HG03045 (cell line): ENCODE results near the gene NOS1AP.
"Not testable (repeated sequence)": the region's sequence is repeated elsewhere in the genome, so short reads cannot be mapped to it uniquely, and the experiment has no call there.

Experiments used
- ATAC-seq: cut with Tn5 transposase; IDR thresholded peaks from one replicate; pipeline ENCODE4 v1.9.1; 2021; ENCODE audit warnings: mild to moderate bottlenecking, moderate library complexity; ENCODE audit not compliant: unreplicated experiment

The NOS1AP gene

GRCh38 chr1:162396201-162396906, 326.9 kb downstream of the NOS1AP start:
- ATAC-seq, result no peak

- ATAC-seq, result no peak
These were observed 327.6 kb downstream of the NOS1AP start for GRCh38 chr1:162397039-162397448.

- ATAC-seq, result no peak
These were observed 328.6 kb downstream of the NOS1AP start for GRCh38 chr1:162397943-162398560.

- no peak for ATAC-seq
These were observed 329.6 kb downstream of the NOS1AP start for GRCh38 chr1:162398999-162399580.

- no peak for ATAC-seq
These were observed 331.4 kb downstream of the NOS1AP start for GRCh38 chr1:162400790-162401355.

- ATAC-seq, result no peak
These were observed 335.2 kb downstream of the NOS1AP start for GRCh38 chr1:162404550-162405160.

GRCh38 chr1:162405800-162406199, 336.3 kb downstream of the NOS1AP start:
- no peak for ATAC-seq

GRCh38 chr1:162406811-162407210, 337.3 kb downstream of the NOS1AP start:
- no peak for ATAC-seq

- no peak for ATAC-seq
These were observed 338.0 kb downstream of the NOS1AP start for GRCh38 chr1:162407539-162407938.

GRCh38 chr1:162412002-162412401, 342.5 kb downstream of the NOS1AP start, which contains the start of gene SH2D1B:
TSS of gene SH2D1B (minus strand) at chr1:162412136. CDS start at chr1:162412016, 120 bp downstream.
- no peak for ATAC-seq

- no peak for ATAC-seq
These were observed 346.7 kb downstream of the NOS1AP start for GRCh38 chr1:162416215-162416614.

GRCh38 chr1:162416909-162417308, 347.4 kb downstream of the NOS1AP start:
- no peak for ATAC-seq

- ATAC-seq, result no peak
These were observed 348.2 kb downstream of the NOS1AP start for GRCh38 chr1:162417650-162418049.

- ATAC-seq, result not testable (repeated sequence)
These were observed 349.1 kb downstream of the NOS1AP start for GRCh38 chr1:162418584-162418983.

GRCh38 chr1:162419450-162419931, 350.0 kb downstream of the NOS1AP start:
- not testable (repeated sequence) for ATAC-seq
